Activated T-cell treated with anti-CD3 and anti-CD28 coated beads for 1 hour (primary cell): ENCODE measurements around the gene VAMP7.
A peak's percentile ranks its signal among the peaks of the same experiment; 100 is the strongest.
"Not testable (repeated sequence)": the region's sequence is repeated elsewhere in the genome, so short reads cannot be mapped to it uniquely, and the experiment has no call there.

Experiments used
- DNase-seq: peaks from one replicate; pipeline ENCODE4 v3.0.0-alpha.2; 2020; ENCODE audit warnings: low read depth

Gene VAMP7

GRCh38 chrX:155907661-155908060 is 26.5 kb downstream of the VAMP7 start:
- not testable (repeated sequence) for DNase-seq

- no peak for DNase-seq
Measured at GRCh38 chrX:155923200-155923599, 42.1 kb downstream of the VAMP7 start.

GRCh38 chrX:155930852-155931618 is 49.9 kb downstream of the VAMP7 start:
- not testable (repeated sequence) for DNase-seq

- no peak for DNase-seq
Measured at GRCh38 chrX:155938132-155938531, 57.0 kb downstream of the VAMP7 start.

GRCh38 chrX:155949098-155949497 is 68.0 kb downstream of the VAMP7 start:
- DNase-seq = no peak

- no peak for DNase-seq
Measured at GRCh38 chrX:155951237-155951789, 70.2 kb downstream of the VAMP7 start.

- DNase-seq = no peak
Measured at GRCh38 chrX:155953055-155953454, 71.9 kb downstream of the VAMP7 start.

- DNase-seq = no peak
Measured at GRCh38 chrX:155954793-155955192, 73.6 kb downstream of the VAMP7 start.

GRCh38 chrX:155956099-155956498 is 75.0 kb downstream of the VAMP7 start:
- DNase-seq = no peak

- no peak for DNase-seq
Measured at GRCh38 chrX:155956649-155957048, 75.5 kb downstream of the VAMP7 start.

GRCh38 chrX:155957843-155958242 is 76.7 kb downstream of the VAMP7 start:
- no peak for DNase-seq

- DNase-seq = no peak
Measured at GRCh38 chrX:155959018-155959587, 78.0 kb downstream of the VAMP7 start.

- DNase-seq = no peak
Measured at GRCh38 chrX:155962906-155963305, 81.8 kb downstream of the VAMP7 start.

GRCh38 chrX:155966876-155967275 is 85.7 kb downstream of the VAMP7 start:
- peak; percentile 2 for DNase-seq

GRCh38 chrX:155967653-155968325 is 86.6 kb downstream of the VAMP7 start:
- DNase-seq = no peak

GRCh38 chrX:155968326-155968661 is 87.1 kb downstream of the VAMP7 start:
- no peak for DNase-seq

- DNase-seq = no peak
Measured at GRCh38 chrX:155968791-155969190, 87.6 kb downstream of the VAMP7 start.

- not testable (repeated sequence) for DNase-seq
Measured at GRCh38 chrX:155971658-155972057, 90.5 kb downstream of the VAMP7 start.

- not testable (repeated sequence) for DNase-seq
Measured at GRCh38 chrX:155972241-155972640, 91.1 kb downstream of the VAMP7 start.

- DNase-seq = no peak
Measured at GRCh38 chrX:155983326-155983725, 102.2 kb downstream of the VAMP7 start.

GRCh38 chrX:155985208-155985607 is 104.1 kb downstream of the VAMP7 start:
- no peak for DNase-seq

- not testable (repeated sequence) for DNase-seq
Measured at GRCh38 chrX:155986995-155987394, 105.8 kb downstream of the VAMP7 start.

- no peak for DNase-seq
Measured at GRCh38 chrX:155988859-155989258, 107.7 kb downstream of the VAMP7 start.
